GM19468 (cell line): ENCODE data around the gene AFMID.
"Not testable (repeated sequence)": the region's sequence is repeated elsewhere in the genome, so short reads cannot be mapped to it uniquely, and the experiment has no call there.

Source experiments
- ATAC-seq: cut with Tn5 transposase; IDR thresholded peaks from one replicate; pipeline ENCODE4 v1.9.1; 2021; ENCODE audit warnings: mild to moderate bottlenecking, moderate library complexity, moderate number of reproducible peaks; ENCODE audit not compliant: unreplicated experiment; ENCODE audit errors: extremely low read depth

AFMID gene

GRCh38 chr17:78214706-78215061, 27.5 kb downstream of the AFMID start:
- no peak for ATAC-seq

DNA sequence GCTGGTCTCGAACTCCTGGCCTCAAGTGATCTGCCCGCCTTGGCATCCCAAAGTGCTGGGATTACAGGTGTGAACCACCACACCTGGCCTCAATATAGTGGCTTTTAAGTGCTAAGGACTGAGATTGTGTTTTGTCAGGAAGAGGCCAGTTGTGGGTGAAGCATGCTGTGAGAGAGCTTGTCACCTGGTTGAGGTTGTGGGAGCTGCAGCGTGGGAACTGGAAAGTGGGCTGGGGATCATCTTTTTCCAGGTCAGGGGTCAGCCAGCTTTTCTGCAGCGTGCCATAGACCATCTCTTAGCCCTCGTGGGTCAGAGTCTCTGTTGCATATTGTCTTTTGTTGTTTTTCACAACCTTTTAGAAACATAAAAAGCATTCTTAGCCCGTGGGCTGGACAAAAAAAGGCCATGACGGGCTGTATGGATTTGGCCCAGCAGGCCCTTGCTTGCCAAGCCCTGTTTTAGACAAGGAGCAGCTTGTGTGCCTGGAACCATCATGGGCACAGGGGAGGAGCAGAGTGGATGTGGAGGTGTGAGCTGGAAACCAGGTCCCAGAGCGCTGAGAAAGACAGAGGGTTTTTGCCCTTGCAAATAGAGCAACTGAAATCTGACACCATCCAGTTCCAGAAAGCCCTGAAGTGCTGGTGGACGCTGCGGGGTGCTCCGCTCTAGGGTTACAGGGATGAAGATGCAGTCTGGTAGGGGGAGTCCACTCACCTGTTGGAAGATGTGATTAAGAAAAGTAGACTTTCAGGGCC, 32.4 kb downstream of the AFMID start:
- no peak for ATAC-seq

- no peak for ATAC-seq
These were observed 35.9 kb downstream of the AFMID start for GRCh38 chr17:78223061-78223460.

DNA sequence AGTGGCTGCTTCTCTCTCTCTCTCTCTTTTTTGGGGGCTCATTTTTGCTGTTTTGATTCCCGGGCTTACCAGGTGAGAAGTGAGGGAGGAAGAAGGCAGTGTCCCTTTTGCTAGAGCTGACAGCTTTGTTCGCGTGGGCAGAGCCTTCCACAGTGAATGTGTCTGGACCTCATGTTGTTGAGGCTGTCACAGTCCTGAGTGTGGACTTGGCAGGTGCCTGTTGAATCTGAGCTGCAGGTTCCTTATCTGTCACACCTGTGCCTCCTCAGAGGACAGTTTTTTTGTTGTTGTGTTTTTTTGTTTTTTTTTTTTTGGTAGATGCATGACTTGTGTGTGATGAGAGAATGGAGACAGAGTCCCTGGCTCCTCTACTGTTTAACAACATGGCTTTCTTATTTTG, 36.6 kb downstream of the AFMID start:
- no peak for ATAC-seq

GRCh38 chr17:78224231-78225087, 37.3 kb downstream of the AFMID start:
- no peak for ATAC-seq

GRCh38 chr17:78225088-78225865, 38.1 kb downstream of the AFMID start:
- ATAC-seq = no peak

GRCh38 chr17:78226055-78226758, 39.0 kb downstream of the AFMID start:
- no peak for ATAC-seq

GRCh38 chr17:78226759-78227454, 39.7 kb downstream of the AFMID start:
- ATAC-seq = no peak

GRCh38 chr17:78227455-78227916, 40.3 kb downstream of the AFMID start:
- no peak for ATAC-seq

- ATAC-seq = no peak
These were observed 41.0 kb downstream of the AFMID start for GRCh38 chr17:78228176-78228575.

- ATAC-seq = no peak
These were observed 43.2 kb downstream of the AFMID start for GRCh38 chr17:78230252-78230962.

- no peak for ATAC-seq
These were observed 44.1 kb downstream of the AFMID start, which contains the start of gene TMEM235 for GRCh38 chr17:78230996-78231935. Gene TMEM235, plus strand, starts transcription at chr17:78231631. Its CDS starts 393 bp downstream, at chr17:78232024.

GRCh38 chr17:78231991-78232858, 45.1 kb downstream of the AFMID start:
- no peak for ATAC-seq

DNA sequence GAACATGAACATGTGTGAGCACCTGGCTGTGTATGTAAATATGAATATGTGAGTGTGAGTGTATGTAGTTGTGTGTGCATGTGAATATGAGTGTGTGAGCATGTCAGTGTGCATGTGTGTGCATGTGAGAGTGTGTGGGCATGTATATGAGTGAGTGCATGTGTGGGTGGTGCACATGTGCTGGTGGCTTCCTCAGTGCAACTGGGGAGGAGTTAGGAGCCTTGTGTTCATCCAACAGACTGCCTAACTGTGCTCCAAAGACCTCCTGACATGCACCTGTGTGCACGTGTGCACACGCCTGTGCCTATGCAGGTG, 45.7 kb downstream of the AFMID start:
- no peak for ATAC-seq

GRCh38 chr17:78233678-78234077, 46.5 kb downstream of the AFMID start:
- ATAC-seq = no peak

DNA sequence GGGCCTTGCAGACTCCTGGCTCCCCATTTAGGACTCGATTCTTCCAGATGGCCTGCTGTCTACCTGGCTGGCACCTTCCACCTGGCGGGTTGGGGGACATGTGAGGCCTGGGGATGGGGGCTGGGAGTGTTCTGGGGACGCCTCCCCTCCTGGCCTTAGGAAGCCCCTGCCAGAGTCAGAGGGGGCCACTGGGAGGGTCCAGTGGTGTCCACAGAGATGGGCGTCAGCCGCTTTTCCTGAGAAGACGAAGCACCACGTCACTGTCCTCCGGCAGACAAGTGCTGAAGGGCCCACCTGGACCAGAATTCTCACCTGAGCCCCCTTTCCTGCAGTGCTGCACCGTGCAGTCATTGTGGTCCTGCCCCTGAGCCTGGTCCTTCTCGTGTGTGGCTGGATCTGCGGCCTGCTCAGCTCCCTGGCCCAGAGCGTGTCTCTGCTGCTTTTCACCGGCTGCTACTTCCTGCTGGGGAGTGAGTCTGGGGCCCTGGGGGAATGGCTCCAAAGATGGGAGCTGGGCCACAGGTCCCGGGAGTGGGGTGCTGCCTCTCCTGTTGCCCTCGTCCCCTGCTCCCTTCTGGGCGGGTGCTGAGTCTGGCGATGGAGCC, 47.2 kb downstream of the AFMID start:
- no peak for ATAC-seq

- ATAC-seq = not testable (repeated sequence)
These were observed 47.9 kb downstream of the AFMID start for GRCh38 chr17:78235022-78235421.
